Testis (tissue), 2 donors: Measurements from ENCODE around the gene SLMAP.

ENCODE experiments used
- POLR2A ChIP-seq: fragments of 450-650 bp; IDR thresholded peaks from one replicate; pipeline ENCODE4 v1.6.1; 2017; ENCODE audit warnings: antibody characterized with exemption, mild to moderate bottlenecking, moderate library complexity
- TF ChIP-seq, protein P1 (sequence below), 3 experiments: fragments of 450-650 bp in 2 of 3; fragments of 200-600 bp in 1 of 3; sonication (generic) in 1 of 3; IDR thresholded peaks; one replicate each; pipeline ENCODE4 v1.5.1; 2016 to 2019; ENCODE audit warnings: antibody characterized with exemption in 3 of 3, mild to moderate bottlenecking in 2 of 3, moderate library complexity in 1 of 3

- TF ChIP-seq POLR2A, result no peak
- TF ChIP-seq, protein P1, sequence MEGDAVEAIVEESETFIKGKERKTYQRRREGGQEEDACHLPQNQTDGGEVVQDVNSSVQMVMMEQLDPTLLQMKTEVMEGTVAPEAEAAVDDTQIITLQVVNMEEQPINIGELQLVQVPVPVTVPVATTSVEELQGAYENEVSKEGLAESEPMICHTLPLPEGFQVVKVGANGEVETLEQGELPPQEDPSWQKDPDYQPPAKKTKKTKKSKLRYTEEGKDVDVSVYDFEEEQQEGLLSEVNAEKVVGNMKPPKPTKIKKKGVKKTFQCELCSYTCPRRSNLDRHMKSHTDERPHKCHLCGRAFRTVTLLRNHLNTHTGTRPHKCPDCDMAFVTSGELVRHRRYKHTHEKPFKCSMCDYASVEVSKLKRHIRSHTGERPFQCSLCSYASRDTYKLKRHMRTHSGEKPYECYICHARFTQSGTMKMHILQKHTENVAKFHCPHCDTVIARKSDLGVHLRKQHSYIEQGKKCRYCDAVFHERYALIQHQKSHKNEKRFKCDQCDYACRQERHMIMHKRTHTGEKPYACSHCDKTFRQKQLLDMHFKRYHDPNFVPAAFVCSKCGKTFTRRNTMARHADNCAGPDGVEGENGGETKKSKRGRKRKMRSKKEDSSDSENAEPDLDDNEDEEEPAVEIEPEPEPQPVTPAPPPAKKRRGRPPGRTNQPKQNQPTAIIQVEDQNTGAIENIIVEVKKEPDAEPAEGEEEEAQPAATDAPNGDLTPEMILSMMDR (IDR thresholded peaks at IDR 0.05), result no peak
Measured at GRCh38 chr3:57962448-57962834, 206.3 kb downstream of the SLMAP start.
